HG03060 (cell line): ENCODE results near the gene ELMO2.

Experiments
- ATAC-seq: cut with Tn5 transposase; IDR thresholded peaks from one replicate; pipeline ENCODE4 v1.9.1; 2021; ENCODE audit warnings: low read depth, moderate number of reproducible peaks; ENCODE audit not compliant: unreplicated experiment

Gene ELMO2

GRCh38 chr20:46368902-46369268 lies 37.5 kb downstream of the ELMO2 start:
- no peak for ATAC-seq

DNA sequence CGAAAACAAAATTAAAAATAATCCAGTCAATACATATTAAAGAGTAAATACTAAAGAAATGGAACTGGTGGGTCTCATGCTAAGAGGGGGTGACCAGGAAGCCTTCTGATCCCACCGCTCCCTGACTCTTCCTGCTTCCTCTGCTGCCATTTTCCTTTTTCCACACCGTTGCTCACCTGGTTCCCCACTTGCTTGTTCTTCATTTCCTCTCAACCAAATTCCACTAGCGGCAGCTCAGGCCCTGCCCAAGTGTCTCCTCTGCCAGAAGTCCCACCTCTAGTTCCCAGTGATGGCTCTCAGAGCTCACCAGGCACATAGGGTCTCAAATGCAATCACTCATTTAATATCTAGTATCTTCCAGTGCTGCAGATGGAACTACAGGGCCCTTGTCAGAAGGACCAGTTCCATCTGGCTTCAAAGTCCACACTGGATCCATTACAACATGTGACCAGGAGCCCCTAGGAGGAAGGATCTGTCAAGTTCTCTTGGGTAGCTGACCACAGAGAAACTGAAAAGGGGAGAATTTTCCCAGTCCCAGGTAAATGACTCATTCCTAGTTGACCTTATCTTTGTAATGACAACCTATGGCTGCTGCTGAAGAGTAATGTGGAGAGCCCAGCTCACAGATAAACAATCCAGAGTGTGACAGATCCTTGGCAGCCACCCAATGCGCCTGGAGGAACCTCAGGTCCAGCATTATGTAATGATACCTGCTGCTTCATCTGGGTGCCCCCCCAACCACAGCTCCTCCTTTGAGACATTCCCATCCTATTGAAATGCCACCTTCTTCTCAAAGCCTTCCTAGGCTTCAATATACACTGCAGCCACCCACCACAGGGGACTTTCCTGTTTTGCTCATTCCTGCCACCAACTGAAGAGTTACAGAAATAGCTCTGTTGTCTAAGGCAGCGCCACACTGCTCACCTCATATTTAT lies 38.2 kb downstream of the ELMO2 start:
- no peak for ATAC-seq

DNA sequence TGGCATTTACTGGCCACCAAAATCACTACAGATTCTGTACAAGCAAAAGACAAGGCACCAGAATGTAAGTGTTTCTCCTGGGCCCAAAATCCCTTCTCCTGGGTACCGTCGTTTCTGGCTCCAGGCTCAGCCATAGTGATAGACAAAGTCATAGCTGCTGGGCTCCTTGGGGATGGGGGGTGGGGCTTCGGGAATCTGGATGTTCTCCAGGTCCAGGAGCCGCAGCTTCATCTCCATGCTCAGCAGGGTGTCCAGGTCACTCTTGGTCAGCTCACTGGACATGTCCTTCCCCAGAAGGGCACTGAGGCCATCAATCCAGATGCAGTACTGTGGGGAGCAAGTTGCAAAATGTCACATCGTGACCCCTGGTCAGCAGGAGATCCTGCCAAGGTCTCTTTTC lies 39.2 kb downstream of the ELMO2 start:
- ATAC-seq, result no peak

DNA sequence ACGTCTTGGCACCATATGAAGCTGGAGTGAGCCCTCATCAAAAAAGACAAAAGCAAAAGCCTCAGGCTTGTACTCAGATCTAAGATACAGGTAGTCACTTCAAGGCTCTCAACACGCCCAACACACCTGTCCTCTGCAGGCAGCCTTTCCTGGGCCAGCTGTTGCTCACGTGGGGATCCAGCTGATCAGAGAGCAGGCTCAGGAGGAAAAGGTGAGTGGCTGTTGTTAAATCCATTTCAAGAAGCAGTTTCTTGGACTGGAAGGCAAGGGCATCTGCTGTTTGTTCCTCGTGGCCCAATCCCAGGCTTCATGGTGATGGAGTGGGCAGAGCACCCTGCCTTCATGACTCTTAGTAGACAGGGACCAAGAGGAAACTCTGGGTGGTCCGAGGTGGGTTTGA lies 39.6 kb downstream of the ELMO2 start:
- no peak for ATAC-seq

DNA sequence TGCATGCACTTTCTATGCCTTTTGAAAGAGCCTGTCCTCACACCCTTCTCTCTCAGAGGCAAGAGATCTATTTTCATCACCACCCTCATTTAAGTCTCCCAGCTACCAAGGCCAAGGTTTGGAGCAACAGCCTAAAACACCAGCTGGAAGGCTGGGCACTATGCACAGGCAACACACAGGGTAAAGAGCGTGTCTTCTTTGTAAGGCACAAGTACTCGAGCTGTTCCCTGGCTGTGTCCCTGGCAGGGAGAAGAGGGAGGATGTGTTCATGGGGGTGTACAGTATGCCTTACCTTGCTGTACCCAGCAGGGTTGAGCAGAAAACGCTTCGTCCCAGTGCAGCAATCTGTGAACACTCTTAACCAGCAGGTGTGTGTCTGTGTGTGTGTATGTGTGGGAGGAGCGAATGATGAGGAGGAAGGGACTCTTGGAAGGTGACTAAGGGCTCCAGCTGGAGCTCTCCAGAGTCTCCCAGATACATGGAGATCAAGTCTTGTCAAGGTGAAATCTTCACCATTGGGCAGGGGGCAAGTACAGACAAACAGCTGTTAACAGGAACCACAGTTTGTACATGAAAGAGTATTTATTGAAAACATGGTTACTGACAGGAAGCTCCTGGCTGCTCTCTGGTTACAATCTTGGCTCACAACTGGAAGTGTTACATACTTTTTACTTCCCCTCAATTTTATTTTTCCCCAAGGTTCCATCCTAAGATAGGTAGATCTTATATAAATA lies 40.8 kb downstream of the ELMO2 start:
- no peak for ATAC-seq

- no peak for ATAC-seq
Observed at GRCh38 chr20:46364670-46365486, 41.5 kb downstream of the ELMO2 start.

DNA sequence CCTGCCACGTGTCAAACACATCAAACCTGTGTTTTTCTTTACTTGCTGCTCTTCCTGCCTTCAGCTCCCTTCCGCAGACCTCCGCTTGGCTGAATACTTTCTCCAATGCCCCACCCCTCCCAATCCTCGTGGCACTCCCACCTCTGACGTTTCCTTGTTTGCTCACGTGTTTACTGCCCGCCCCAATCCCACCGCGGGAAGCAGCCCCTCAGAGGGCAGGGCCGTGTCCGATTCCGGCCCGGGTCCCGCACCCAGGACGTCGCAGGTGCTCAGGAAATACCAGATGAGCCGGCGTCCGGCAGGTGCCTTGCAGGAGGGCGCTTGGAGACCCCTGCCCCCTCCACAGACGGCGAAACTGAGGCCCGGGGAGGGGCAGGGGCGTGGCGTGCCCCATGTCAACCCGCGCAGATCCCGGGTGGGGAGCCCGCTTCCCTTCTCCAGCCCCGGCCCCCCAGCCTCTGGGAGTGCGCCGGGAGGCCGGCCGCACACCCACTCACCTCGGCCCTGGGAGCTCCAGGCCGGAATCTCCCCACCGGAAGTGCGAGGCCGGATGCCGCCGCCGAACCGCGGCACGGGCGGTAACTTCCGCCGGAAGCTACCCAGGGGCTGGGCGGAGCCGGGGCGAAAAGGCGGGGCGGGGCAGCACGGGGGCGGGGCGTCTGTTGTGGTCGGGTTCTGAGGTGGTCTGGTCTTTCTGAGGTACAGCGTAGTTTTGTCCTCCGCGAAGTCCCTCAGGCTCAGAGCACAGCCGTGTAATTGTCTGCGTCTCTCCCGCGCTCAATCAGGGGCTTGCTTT lies 42.3 kb downstream of the ELMO2 start:
- ATAC-seq, result no peak

- ATAC-seq, result no peak
Observed at GRCh38 chr20:46362921-46363867, 43.2 kb downstream of the ELMO2 start.

- no peak for ATAC-seq
Observed at GRCh38 chr20:46361811-46362210, 44.6 kb downstream of the ELMO2 start.

GRCh38 chr20:46361381-46361780 lies 45.0 kb downstream of the ELMO2 start:
- no peak for ATAC-seq

GRCh38 chr20:46359233-46359751 lies 47.1 kb downstream of the ELMO2 start:
- peak; percentile 47 for ATAC-seq

DNA sequence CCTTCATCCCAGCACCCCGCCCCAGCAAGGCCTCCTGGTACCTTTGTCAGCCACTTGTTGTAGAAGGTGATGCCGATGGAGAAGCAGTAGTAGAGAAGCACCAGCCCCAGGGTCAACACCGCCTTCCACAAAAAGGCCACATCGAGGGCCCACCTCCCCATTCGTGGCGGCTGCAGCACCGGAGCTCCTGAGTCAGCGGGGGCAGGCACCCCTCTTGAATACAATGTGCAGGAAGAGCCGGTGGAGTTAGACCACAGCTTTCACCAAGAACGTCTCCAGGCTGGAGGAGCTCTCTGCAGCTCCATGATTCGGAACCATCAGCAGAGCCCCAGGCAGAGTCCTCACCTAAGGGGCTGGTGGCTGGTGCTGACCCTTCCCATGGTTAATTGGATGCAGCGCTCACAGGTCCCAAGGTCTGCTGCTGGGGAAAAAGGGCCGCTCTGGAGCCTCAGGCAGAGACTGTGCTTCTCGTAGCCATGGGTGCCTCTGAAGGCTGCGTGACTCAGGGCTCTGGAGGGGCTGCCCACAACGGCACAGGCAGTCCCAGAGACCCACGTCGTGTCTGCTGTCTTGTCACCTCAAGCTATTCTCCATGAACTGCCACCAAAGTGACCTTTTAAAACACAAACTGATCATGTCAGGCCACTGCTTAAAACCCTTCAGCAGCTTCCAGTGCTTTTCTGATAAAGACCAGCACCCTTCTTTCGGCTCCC lies 47.9 kb downstream of the ELMO2 start:
- no peak for ATAC-seq

DNA sequence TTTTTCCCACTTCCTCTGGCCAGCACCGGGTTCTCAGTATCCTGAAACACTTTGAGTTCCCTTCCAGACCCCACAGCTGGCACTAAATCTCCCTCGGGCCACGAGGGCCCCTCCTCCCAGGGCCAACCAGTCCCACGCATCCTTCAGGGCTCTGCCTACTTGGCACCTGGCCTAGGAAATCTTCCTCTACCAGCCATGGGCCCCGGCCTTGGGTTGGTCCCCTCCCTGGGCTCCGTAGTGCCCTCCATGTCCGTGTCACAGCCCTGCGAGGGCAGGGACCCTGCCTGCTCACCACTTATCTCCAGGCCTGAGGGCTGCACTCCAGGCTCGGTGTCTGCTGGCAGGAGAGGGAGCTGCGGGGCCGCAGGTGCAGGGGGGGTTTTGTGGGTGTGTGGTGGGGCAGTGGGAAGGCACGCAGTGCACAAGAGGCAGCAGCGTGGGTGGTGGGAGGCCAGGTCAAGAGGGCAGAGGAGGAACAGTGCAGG lies 49.3 kb downstream of the ELMO2 start:
- ATAC-seq, result no peak

GRCh38 chr20:46356195-46357029 lies 50.0 kb downstream of the ELMO2 start:
- ATAC-seq, result no peak

DNA sequence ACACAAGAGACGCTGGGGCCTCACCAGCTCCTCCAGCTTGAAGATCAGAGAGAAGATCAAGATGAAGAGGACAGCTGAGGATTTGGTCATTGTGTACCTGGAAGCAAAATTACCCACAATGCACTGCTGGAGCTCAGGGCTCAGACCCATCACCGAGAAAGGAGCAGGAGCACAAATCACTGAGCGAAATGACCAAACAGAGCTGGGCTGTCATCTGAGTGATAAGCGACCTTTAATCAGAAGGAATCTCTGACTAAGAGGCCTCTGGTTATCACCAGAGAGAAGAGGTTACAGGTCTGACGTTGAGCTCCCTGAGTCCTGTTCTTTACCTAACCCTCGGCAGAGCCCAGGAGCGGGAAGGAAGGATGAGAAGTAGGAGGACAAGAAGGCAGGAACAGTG lies 50.6 kb downstream of the ELMO2 start:
- ATAC-seq, result no peak

DNA sequence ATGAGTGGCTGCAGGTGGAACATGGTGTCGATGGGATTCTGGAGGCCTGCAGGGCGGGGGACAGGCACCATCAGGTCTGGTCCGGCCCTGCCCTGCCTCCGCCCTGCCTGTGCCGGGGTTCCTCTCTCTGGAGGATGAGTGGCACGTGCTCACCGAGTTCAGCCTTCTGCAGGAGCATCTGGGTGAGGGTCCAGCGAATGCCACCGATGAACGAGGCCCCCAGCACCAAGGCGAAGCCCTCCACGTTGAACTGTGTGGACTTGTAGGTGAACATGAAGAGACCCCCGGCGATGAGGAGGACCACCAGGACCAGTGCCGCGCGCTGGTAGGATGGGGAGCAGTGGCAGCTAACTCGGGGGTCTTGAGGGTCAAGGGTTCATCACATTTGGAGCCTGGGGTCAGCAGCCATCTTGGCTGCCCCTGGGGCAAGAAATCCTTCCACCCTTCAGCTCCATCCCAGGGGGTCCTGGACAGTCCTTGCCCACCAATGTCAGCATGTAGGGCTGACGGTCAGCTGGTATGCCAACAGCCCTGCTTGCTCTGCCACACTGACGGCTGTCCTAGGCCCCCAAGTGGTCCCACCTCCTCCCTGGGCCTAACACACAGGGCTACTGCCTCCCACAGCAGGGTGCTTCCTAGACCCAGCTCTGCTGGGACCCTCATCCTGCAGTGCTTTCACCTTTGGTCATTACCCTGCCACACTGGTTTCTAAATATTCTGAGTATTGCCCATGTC lies 51.3 kb downstream of the ELMO2 start:
- ATAC-seq, result no peak

DNA sequence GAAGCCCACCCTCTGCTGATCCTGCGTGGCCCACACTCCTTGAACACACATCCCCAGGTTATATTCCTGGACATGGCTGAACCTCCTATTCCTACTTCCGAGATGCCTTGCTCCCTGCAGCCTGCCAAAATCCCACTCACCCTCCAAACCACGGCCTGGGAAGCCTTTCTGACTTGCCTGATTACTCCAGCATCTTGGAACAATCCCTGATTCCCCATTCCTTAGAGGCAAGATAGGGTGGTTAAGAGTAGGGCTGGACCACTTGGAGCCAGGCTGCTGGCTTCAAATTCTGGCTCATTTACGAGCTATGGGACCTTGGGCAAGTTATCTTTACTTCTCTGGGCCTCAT lies 52.2 kb downstream of the ELMO2 start:
- no peak for ATAC-seq
